H1 (cell line): ENCODE data around the gene BCL2. TPM values are rescaled to one million over a fixed set of nuclear protein-coding genes. Genes with fewer than 3 reads are reported as not detected.

Experiments
- CTCF ChIA-PET: fragments of 300-600 bp; sonication (Branson Sonifier 250); formaldehyde crosslinking; loops from one replicate; lab custom pipeline; 2021; ENCODE audit not compliant: partially characterized antibody; lab: Charles Lee
- POLR2A ChIA-PET: fragments of 300-600 bp; sonication (Branson Sonifier 250); formaldehyde crosslinking; loops from one replicate; lab custom pipeline; 2021; ENCODE audit warnings: inconsistent platforms; ENCODE audit not compliant: partially characterized antibody; lab: Charles Lee
- DNase-seq, 2 experiments: peaks; one replicate each; pipeline versions ENCODE4 v3.0.0 to v3.0.0-alpha.2; 2010 to 2022; ENCODE audit warnings: low spot score in 2 of 2, low read depth in 1 of 2, mixed read lengths in 1 of 2
- FAIRE-seq: peaks from 2 replicates; lab custom pipeline; 2011; peaks lifted over from hg19 to GRCh38; lab: Jason Lieb, UNC
- H2AFZ ChIP-seq: 2 replicates; pipeline ENCODE4 v1.8.1; 2012; ENCODE audit warnings: low read length, inconsistent platforms
- H2AK5ac ChIP-seq: 2 replicates; pipeline ENCODE4 v1.6.1; 2013; ENCODE audit warnings: low read depth, low read length
- H2BK120ac ChIP-seq: replicated peaks from 2 replicates; pipeline ENCODE3; 2013; ENCODE audit warnings: low read depth, low read length, inconsistent platforms
- H2BK12ac ChIP-seq: 2 replicates; pipeline ENCODE4 v1.6.1; 2013; ENCODE audit warnings: low read depth, low read length
- H2BK15ac ChIP-seq: 2 replicates; pipeline ENCODE4 v1.6.1; 2013; ENCODE audit warnings: low read length
- H2BK20ac ChIP-seq: 2 replicates; pipeline ENCODE4 v1.6.1; 2013; ENCODE audit warnings: low read length
- H2BK5ac ChIP-seq: 2 replicates; pipeline ENCODE4 v1.6.1; 2013; ENCODE audit warnings: low read depth, low read length
- H3K14ac ChIP-seq: 2 replicates; pipeline ENCODE4 v1.6.1; 2013; ENCODE audit warnings: inconsistent platforms; ENCODE audit not compliant: insufficient read length
- H3K18ac ChIP-seq: 2 replicates; pipeline ENCODE4 v1.6.1; 2013; ENCODE audit warnings: low read length; ENCODE audit errors: extremely low read depth
- H3K23ac ChIP-seq: 2 replicates; pipeline ENCODE4 v1.6.1; 2013; ENCODE audit warnings: inconsistent platforms; ENCODE audit not compliant: insufficient read length
- H3K23me2 ChIP-seq: 2 replicates; pipeline ENCODE4 v1.6.1; 2013; ENCODE audit warnings: low read depth, low read length
- H3K27ac ChIP-seq: 2 replicates; pipeline ENCODE4 v1.6.1; 2011; ENCODE audit warnings: low read depth, low read length, inconsistent platforms
- H3K27me3 ChIP-seq, 4 experiments: replicated peaks in 1 of 4; 1 replicate in 1 of 4; 2 replicates in 3 of 4; pipeline versions ENCODE4 v1.6.1 to v1.8.1; 2011 to 2013; ENCODE audit warnings: low read length in 3 of 4, mild to moderate bottlenecking in 3 of 4, inconsistent platforms in 2 of 4, mixed read lengths in 2 of 4, moderate library complexity in 1 of 4; ENCODE audit not compliant: control insufficient read depth in 3 of 4, insufficient read depth in 3 of 4; ENCODE audit errors: extremely low read depth in 1 of 4
- H3K36me3 ChIP-seq, 4 experiments: 2 replicates each; pipeline versions ENCODE4 v1.6.1 to v1.8.1; 2011 to 2013; ENCODE audit warnings: mild to moderate bottlenecking in 4 of 4, low read length in 3 of 4, moderate library complexity in 2 of 4, control low read depth in 1 of 4, inconsistent platforms in 1 of 4; ENCODE audit not compliant: insufficient read depth in 4 of 4, control insufficient read depth in 2 of 4
- H3K4ac ChIP-seq: replicated peaks from 2 replicates; pipeline ENCODE3; 2013; ENCODE audit warnings: low read length, low read depth, mixed read lengths, inconsistent platforms; ENCODE audit not compliant: insufficient read length
- H3K4me1 ChIP-seq, 4 experiments: replicated peaks in 1 of 4; 1 replicate in 1 of 4; 2 replicates in 3 of 4; pipeline versions ENCODE4 v1.6.1 to v1.8.1; 2011 to 2013; ENCODE audit warnings: low read length in 3 of 4, inconsistent platforms in 2 of 4, mixed read lengths in 1 of 4; ENCODE audit not compliant: insufficient read depth in 4 of 4, control insufficient read depth in 3 of 4
- H3K4me2 ChIP-seq, 2 experiments: 2 replicates each; pipeline versions ENCODE4 v1.6.1 to v1.8.1; 2011 to 2013; ENCODE audit warnings: low read depth in 2 of 2, low read length in 2 of 2, control low read depth in 1 of 2, inconsistent platforms in 1 of 2, mild to moderate bottlenecking in 1 of 2; ENCODE audit not compliant: insufficient read depth in 1 of 2
- H3K4me3 ChIP-seq, 4 experiments: fragments of 200-600, 300-600 bp in 1 of 4; sonication (generic), shearing (Covaris generic), sonication (Bioruptor Twin) in 1 of 4; 2 replicates each; pipeline versions ENCODE4 v1.5.1 to v1.8.1; 2011 to 2016; ENCODE audit warnings: low read length in 4 of 4, low read depth in 3 of 4, control low read depth in 2 of 4, inconsistent platforms in 2 of 4, mild to moderate bottlenecking in 2 of 4, mixed read lengths in 1 of 4, moderate library complexity in 1 of 4; ENCODE audit not compliant: insufficient read depth in 2 of 4; ENCODE audit errors: extremely low read depth in 1 of 4
- H3K56ac ChIP-seq: replicated peaks from 2 replicates; pipeline ENCODE3; 2013; ENCODE audit warnings: low read depth, mild to moderate bottlenecking, mixed read lengths, low read length, inconsistent platforms; ENCODE audit not compliant: insufficient read length
- H3K79me1 ChIP-seq: 2 replicates; pipeline ENCODE4 v1.6.1; 2013; ENCODE audit warnings: low read depth, low read length, control low read depth
- H3K79me2 ChIP-seq, 2 experiments: 2 replicates each; pipeline versions ENCODE4 v1.6.1 to v1.8.1; 2012 to 2013; ENCODE audit warnings: low read length in 2 of 2, mild to moderate bottlenecking in 2 of 2, inconsistent platforms in 1 of 2; ENCODE audit not compliant: insufficient read depth in 2 of 2, control insufficient read depth in 1 of 2
- H3K9ac ChIP-seq, 4 experiments: replicated peaks in 1 of 4; 1 replicate in 1 of 4; 2 replicates in 3 of 4; pipeline versions ENCODE4 v1.6.1 to v1.8.1; 2011 to 2013; ENCODE audit warnings: low read depth in 3 of 4, low read length in 3 of 4, control low read depth in 2 of 4, mild to moderate bottlenecking in 2 of 4, moderate library complexity in 2 of 4, inconsistent platforms in 1 of 4; ENCODE audit errors: extremely low read depth in 1 of 4
- H3K9me3 ChIP-seq, 2 experiments: 2 replicates each; pipeline versions ENCODE4 v1.6.1 to v1.8.1; 2012 to 2013; ENCODE audit warnings: mild to moderate bottlenecking in 2 of 2, moderate library complexity in 2 of 2, control low read depth in 1 of 2, inconsistent platforms in 1 of 2, low read depth in 1 of 2, low read length in 1 of 2, mixed read lengths in 1 of 2; ENCODE audit not compliant: insufficient read depth in 2 of 2
- H4K20me1 ChIP-seq, 2 experiments: replicated peaks in 1 of 2; 2 replicates each; pipeline versions ENCODE3 to v1.8.1; 2011 to 2013; ENCODE audit warnings: inconsistent platforms in 2 of 2, low read length in 2 of 2, mild to moderate bottlenecking in 1 of 2; ENCODE audit not compliant: insufficient read depth in 2 of 2, control insufficient read depth in 1 of 2
- H4K5ac ChIP-seq: 2 replicates; pipeline ENCODE4 v1.6.1; 2013; ENCODE audit warnings: low read length, low read depth, mixed read lengths, inconsistent platforms; ENCODE audit not compliant: insufficient read length
- H4K8ac ChIP-seq: 2 replicates; pipeline ENCODE4 v1.8.0; 2013; ENCODE audit warnings: mild to moderate bottlenecking, moderate library complexity, low read length, inconsistent platforms; ENCODE audit not compliant: insufficient read depth; ENCODE audit errors: extremely low read depth
- H4K91ac ChIP-seq: replicated peaks from 2 replicates; pipeline ENCODE3; 2013; ENCODE audit warnings: low read length, mixed read lengths, inconsistent platforms; ENCODE audit not compliant: insufficient read length
- ATF3 ChIP-seq: IDR thresholded peaks from 2 replicates; pipeline ENCODE4 v1.6.1; 2011; ENCODE audit warnings: low read depth, mild to moderate bottlenecking, low read length; ENCODE audit not compliant: insufficient read depth
- BCL11A ChIP-seq, 2 experiments: IDR thresholded peaks; one replicate each; pipeline ENCODE4 v1.6.1; 2011; ENCODE audit warnings: low read depth in 2 of 2, low read length in 2 of 2, mild to moderate bottlenecking in 2 of 2
- CBX5 ChIP-seq: fragments of 300-800, 300-1000 bp; sonication (generic); IDR thresholded peaks from 2 replicates; pipeline ENCODE4 v1.7.1; 2016; ENCODE audit warnings: antibody characterized with exemption, low read length, low read depth
- JUN ChIP-seq: IDR thresholded peaks from 2 replicates; pipeline ENCODE4 v1.6.1; 2011; ENCODE audit warnings: low read depth, mild to moderate bottlenecking, improper control_type of control experiment, low read length
- MAFK ChIP-seq: IDR thresholded peaks from 2 replicates; pipeline ENCODE4 v1.6.1; 2012; ENCODE audit warnings: low read depth, mild to moderate bottlenecking, improper control_type of control experiment, low read length
- PHF8 ChIP-seq: fragments of 200-600 bp; sonication (generic); conservative IDR thresholded peaks from 2 replicates; pipeline ENCODE4 v1.7.1; 2012; ENCODE audit warnings: low read depth, mild to moderate bottlenecking, inconsistent platforms, low read length, moderate library complexity
- POLR2A ChIP-seq, 2 experiments: IDR thresholded peaks; 1 replicate in 1 of 2; 2 replicates in 1 of 2; pipeline ENCODE4 v1.6.1; 2011; ENCODE audit warnings: low read depth in 2 of 2, low read length in 2 of 2, mild to moderate bottlenecking in 2 of 2; ENCODE audit errors: control extremely low read depth in 1 of 2
- RFX5 ChIP-seq: IDR thresholded peaks from 2 replicates; pipeline ENCODE4 v1.6.1; 2011; ENCODE audit warnings: low read depth, low read length, improper control_type of control experiment, borderline replicate concordance
- SP1 ChIP-seq: IDR thresholded peaks from 2 replicates; pipeline ENCODE4 v1.6.1; 2011; ENCODE audit warnings: low read depth, low read length
- SP2 ChIP-seq: IDR thresholded peaks from 2 replicates; pipeline ENCODE4 v1.6.1; 2012; ENCODE audit warnings: mild to moderate bottlenecking, low read length, inconsistent platforms
- TBP ChIP-seq: IDR thresholded peaks from 2 replicates; pipeline ENCODE4 v1.6.1; 2011; ENCODE audit warnings: low read depth, low read length, improper control_type of control experiment
- WGBS, 2 experiments: shearing (Covaris generic) in 1 of 2; methylation state at CpG; one replicate each; pipeline versions ENCODE4 v1.1.6 to v1.1.7; 2013 to 2015; ENCODE audit warnings: low lambda C conversion rate in 2 of 2, mixed read lengths in 2 of 2, inconsistent platforms in 1 of 2, low coverage in 1 of 2, missing lambda C conversion rate in 1 of 2; ENCODE audit not compliant: insufficient replicate concordance in 2 of 2, insufficient coverage in 1 of 2, insufficient read length in 1 of 2; ENCODE audit errors: extremely low coverage in 1 of 2, missing lambda C conversion rate in 1 of 2; 5-methylcytosine and 5-hydroxymethylcytosine counted together
- polyA plus RNA-seq, 7 experiments: library from polyadenylated mRNA; depleted of rRNA in 3 of 7; stranded (reverse) in 5 of 7; unstranded in 2 of 7; fragments of >200 nt in 5 of 7; fragments of 200-250 nt in 2 of 7; gene quantifications; 1 replicate in 5 of 7; 2 replicates in 1 of 7; 4 replicates in 1 of 7; pipeline versions ENCODE4 v1.2.1 to v1.2.3, GENCODE V29; 2011 to 2013; ENCODE audit warnings: missing spikeins in 2 of 7, mixed read lengths in 2 of 7
- total RNA-seq: library from RNA; stranded (reverse); fragmentation: NEBNext Ultra II Directional; extraction: Animal tissue kit (Norgen Biotek cat#: 25700); gene quantifications from 2 replicates; pipeline ENCODE4 v1.2.1, GENCODE V29; 2021

BCL2 gene
- total and polyA plus RNA-seq, 2 of the 8 experiments (the other 6 are each of a cell fraction or from before 2014, with no cell fraction given), result 0.59 to 4.5 TPM

GRCh38 chr18:63083020-63083531 is 236.5 kb downstream of the BCL2 start:
- no peaks in the 10 kb centered on the region for H4K20me1 ChIP-seq
- H2AK5ac ChIP-seq, result no peak overlapping the region
- no peak overlapping the region for H3K27ac ChIP-seq
- H3K4me2 ChIP-seq, result no peak overlapping the region
- no peak overlapping the region for H2BK120ac ChIP-seq
- no peak for FAIRE-seq
- no peak overlapping the region for H3K56ac ChIP-seq
- CTCF ChIA-PET, result interaction anchor here (1.0 kb wide), 1 partner anchor 57 kb away, joined by 3 read pairs; no protein-coding TSS in a partner anchor
- H3K36me3 ChIP-seq, result no peaks in the 10 kb centered on the region
- DNase-seq, result no peak
- no peak overlapping the region for H2BK5ac ChIP-seq
- no peak for TF ChIP-seq CBX5
- TF ChIP-seq TBP, result no peak
- TF ChIP-seq SP2, result no peak
- TF ChIP-seq POLR2A (IDR thresholded peaks at IDR 0.05; ENCODE audit: control extremely low read depth in 1 of 2, low read depth in 2 of 2, low read length in 2 of 2), result no peak
- no peak for TF ChIP-seq JUN
- no peak for TF ChIP-seq BCL11A (IDR thresholded peaks at IDR 0.05; ENCODE audit: low read depth in 2 of 2, low read length in 2 of 2)
- no peak for TF ChIP-seq PHF8
- TF ChIP-seq SP1, result no peak
- TF ChIP-seq RFX5, result no peak
- TF ChIP-seq MAFK, result no peak
- no peak for TF ChIP-seq ATF3
- H3K79me1 ChIP-seq, result no peaks in the 10 kb centered on the region
- H4K5ac ChIP-seq, result no peak overlapping the region
- H2BK15ac ChIP-seq, result no peak overlapping the region
- no peak overlapping the region for H2AFZ ChIP-seq
- H3K23me2 ChIP-seq, result no peaks in the 10 kb centered on the region
- no peak overlapping the region for H3K18ac ChIP-seq
- H4K8ac ChIP-seq, result no peak overlapping the region
- peaks cover 0 to 4% (median 1%) of the 10 kb centered on the region in 4 experiments; a peak in 2 of 7 replicates for H3K4me1 ChIP-seq
- POLR2A ChIA-PET, result no interaction called here
- no peak overlapping the region for H3K23ac ChIP-seq
- H3K9ac ChIP-seq, result no peak overlapping the region
- H3K4ac ChIP-seq, result no peak overlapping the region
- no peak overlapping the region for H3K14ac ChIP-seq
- no peak overlapping the region for H4K91ac ChIP-seq
- H2BK20ac ChIP-seq, result no peak overlapping the region
- no peak overlapping the region for H3K4me3 ChIP-seq
- H3K79me2 ChIP-seq, result no peaks in the 10 kb centered on the region
- no peaks in the 10 kb centered on the region for H3K9me3 ChIP-seq
- 90% methylated on average over 8 of the region's 8 CpGs; no CpG with 5 or more reads in 1 of the 2 experiments for WGBS, 2 experiments
- H3K27me3 ChIP-seq, result no peaks in the 10 kb centered on the region
- no peak overlapping the region for H2BK12ac ChIP-seq
